Measurements from ENCODE around the gene UQCRHL. TPM values are rescaled to one million over a fixed set of nuclear protein-coding genes. Genes with fewer than 3 reads are reported as not detected.
"Not testable (repeated sequence)": the region's sequence is repeated elsewhere in the genome, so short reads cannot be mapped to it uniquely, and the experiment has no call there.

Gene UQCRHL
- 2.1 and 4.6 TPM in 2 replicates for total RNA-seq (2014; rRNA removed; shearing (Covaris generic))

DNA sequence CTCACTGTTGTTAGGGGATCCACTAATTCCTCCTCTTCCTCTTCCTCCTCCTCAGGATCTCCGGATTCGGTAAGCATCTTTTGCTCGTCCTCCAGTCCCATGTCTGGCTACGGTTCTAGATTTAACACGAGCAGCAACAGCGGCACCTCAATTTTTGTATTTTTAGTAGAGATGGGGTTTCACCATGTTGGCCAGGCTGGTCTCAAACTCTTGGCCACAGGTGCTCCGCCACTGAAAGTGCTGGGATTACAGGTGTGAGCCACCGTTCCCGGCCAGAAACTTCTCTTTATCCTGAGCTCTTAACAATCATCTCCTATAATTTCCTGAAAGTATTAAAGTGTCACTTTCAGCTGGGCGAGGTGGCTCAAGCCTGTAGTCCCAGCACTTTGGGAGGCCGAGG, at the start of gene UQCRHL:
TSS of gene UQCRHL (minus strand) at position 101 of the 400 bp plus-strand sequence. CDS start at position 101, 0 bp downstream.
- DNase-seq (ENCODE audit: low read depth in 1 of 2, low spot score in 2 of 2), result not testable (repeated sequence)

GRCh38 chr1:15856888-15857287, 49.4 kb upstream of the UQCRHL start:
- no peaks in the 10 kb centered on the region for H3K27me3 ChIP-seq (replicated peaks)
- no peak for DNase-seq (ENCODE audit: low read depth in 1 of 2, low spot score in 2 of 2)
- H3K27ac ChIP-seq, result no peak overlapping the region
- H3K4me1 ChIP-seq (replicated peaks), result peaks cover 3% of the 10 kb centered on the region
- H3K36me3 ChIP-seq, result no peaks in the 10 kb centered on the region
- no peaks in the 10 kb centered on the region for H3K9me3 ChIP-seq (replicated peaks)
- H3K4me3 ChIP-seq, result no peak overlapping the region

More for the DNA sequence above, at the start of gene UQCRHL:
- H3K4me3 ChIP-seq; H3K36me3 ChIP-seq; H3K27ac ChIP-seq; H3K27me3 ChIP-seq (replicated peaks); H3K9me3 ChIP-seq (replicated peaks): not testable (repeated sequence)
- H3K4me1 ChIP-seq (replicated peaks), result peaks cover 16% of the 10 kb centered on the region

DNA sequence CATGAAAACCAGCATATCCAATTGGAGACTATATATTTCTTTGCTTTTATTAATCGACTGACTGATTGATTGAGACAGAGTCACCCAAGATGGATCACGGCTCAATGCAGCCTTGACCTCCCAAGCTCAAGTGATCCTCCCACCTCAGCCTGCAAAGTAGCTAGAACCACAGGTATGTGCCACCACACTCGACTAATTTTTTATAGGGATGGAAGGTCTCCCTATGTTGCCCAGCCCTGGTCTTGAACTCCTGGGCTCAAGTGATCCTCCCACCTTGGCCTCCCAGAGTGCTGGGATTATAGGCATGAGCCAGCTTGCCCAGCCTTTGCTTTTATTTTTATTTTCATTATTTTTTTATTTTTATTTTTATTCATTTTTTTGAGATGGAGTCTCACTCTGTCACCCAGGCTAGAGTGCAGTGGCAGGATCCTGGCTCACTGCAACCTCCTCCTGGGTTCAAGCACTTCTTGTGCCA, 45.4 kb upstream of the UQCRHL start:
- no peaks in the 10 kb centered on the region for H3K9me3 ChIP-seq (replicated peaks)
- no peak overlapping the region for H3K4me3 ChIP-seq
- peaks cover 8% of the 10 kb centered on the region for H3K36me3 ChIP-seq
- no peak overlapping the region for H3K27ac ChIP-seq
- H3K4me1 ChIP-seq (replicated peaks), result peaks cover 23% of the 10 kb centered on the region
- H3K27me3 ChIP-seq (replicated peaks), result no peaks in the 10 kb centered on the region
- no peak for DNase-seq (ENCODE audit: low read depth in 1 of 2, low spot score in 2 of 2)

- H3K36me3 ChIP-seq, result peaks cover 10% of the 10 kb centered on the region
- no peaks in the 10 kb centered on the region for H3K27me3 ChIP-seq (replicated peaks)
- DNase-seq (ENCODE audit: low read depth in 1 of 2, low spot score in 2 of 2), result no peak
- H3K27ac ChIP-seq, result no peak overlapping the region
- H3K9me3 ChIP-seq (replicated peaks), result no peaks in the 10 kb centered on the region
- no peak overlapping the region for H3K4me3 ChIP-seq
- peaks cover 24% of the 10 kb centered on the region for H3K4me1 ChIP-seq (replicated peaks)
Observed at GRCh38 chr1:15852036-15852827, 44.8 kb upstream of the UQCRHL start.

- peaks cover 10% of the 10 kb centered on the region for H3K36me3 ChIP-seq
- peak in 1 of 2 experiments; percentile 22 for DNase-seq (ENCODE audit: low read depth in 1 of 2, low spot score in 2 of 2)
- peaks cover 31% of the 10 kb centered on the region for H3K4me1 ChIP-seq (replicated peaks)
- no peak overlapping the region for H3K4me3 ChIP-seq
- H3K27ac ChIP-seq, result no peak overlapping the region
- H3K27me3 ChIP-seq (replicated peaks), result no peaks in the 10 kb centered on the region
- H3K9me3 ChIP-seq (replicated peaks), result no peaks in the 10 kb centered on the region
Observed at GRCh38 chr1:15851210-15852035, 44.0 kb upstream of the UQCRHL start.

DNA sequence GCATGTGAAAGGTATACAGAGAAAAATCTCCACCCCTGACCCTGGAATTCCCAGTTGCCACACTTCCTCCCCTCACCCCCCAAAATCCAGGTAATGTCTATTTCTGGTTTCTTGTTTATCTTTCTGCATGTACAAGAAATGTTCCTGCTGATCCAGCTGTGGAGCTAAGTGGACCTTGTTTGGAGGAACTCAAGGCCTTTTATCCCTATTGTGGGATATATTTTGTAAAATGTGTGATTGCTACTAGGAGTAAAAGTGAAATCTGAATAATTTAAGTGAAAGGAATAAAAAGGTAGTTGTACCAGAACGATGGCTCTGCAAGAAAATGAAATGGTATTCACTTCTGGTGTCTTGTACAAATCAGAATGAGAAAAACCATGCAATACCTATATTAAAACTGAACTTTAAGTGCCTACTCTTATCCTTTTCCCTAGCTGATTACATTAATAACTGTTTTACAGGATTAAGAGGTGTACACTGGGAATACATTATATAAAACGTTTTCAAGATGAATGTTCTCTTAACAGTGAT, 43.1 kb upstream of the UQCRHL start:
- Histone ChIP-seq H3K27ac (no peak overlapping the region; the same call in 1 of the 2 replicates), H3K36me3 (peaks cover 10% of the 10 kb centered on the region), H3K27me3 (replicated peaks) (no peaks in the 10 kb centered on the region), H3K9me3 (replicated peaks) (no peaks in the 10 kb centered on the region), H3K4me3 (no peak overlapping the region), H3K4me1 (replicated peaks) (peaks cover 31% of the 10 kb centered on the region)
- DNase-seq (ENCODE audit: low read depth in 1 of 2, low spot score in 2 of 2), result peak in 1 of 2 experiments; percentile 19

GRCh38 chr1:15849775-15850324, 42.4 kb upstream of the UQCRHL start:
- Histone ChIP-seq H3K27me3 (replicated peaks) (no peaks in the 10 kb centered on the region), H3K9me3 (replicated peaks) (no peaks in the 10 kb centered on the region), H3K27ac (peak overlapping the region; percentile 78), H3K4me3 (peak overlapping the region; percentile 99), H3K36me3 (peaks cover 10% of the 10 kb centered on the region), H3K4me1 (replicated peaks) (peaks cover 31% of the 10 kb centered on the region)
- peak; percentile 70 for DNase-seq (ENCODE audit: low read depth in 1 of 2, low spot score in 2 of 2)

DNA sequence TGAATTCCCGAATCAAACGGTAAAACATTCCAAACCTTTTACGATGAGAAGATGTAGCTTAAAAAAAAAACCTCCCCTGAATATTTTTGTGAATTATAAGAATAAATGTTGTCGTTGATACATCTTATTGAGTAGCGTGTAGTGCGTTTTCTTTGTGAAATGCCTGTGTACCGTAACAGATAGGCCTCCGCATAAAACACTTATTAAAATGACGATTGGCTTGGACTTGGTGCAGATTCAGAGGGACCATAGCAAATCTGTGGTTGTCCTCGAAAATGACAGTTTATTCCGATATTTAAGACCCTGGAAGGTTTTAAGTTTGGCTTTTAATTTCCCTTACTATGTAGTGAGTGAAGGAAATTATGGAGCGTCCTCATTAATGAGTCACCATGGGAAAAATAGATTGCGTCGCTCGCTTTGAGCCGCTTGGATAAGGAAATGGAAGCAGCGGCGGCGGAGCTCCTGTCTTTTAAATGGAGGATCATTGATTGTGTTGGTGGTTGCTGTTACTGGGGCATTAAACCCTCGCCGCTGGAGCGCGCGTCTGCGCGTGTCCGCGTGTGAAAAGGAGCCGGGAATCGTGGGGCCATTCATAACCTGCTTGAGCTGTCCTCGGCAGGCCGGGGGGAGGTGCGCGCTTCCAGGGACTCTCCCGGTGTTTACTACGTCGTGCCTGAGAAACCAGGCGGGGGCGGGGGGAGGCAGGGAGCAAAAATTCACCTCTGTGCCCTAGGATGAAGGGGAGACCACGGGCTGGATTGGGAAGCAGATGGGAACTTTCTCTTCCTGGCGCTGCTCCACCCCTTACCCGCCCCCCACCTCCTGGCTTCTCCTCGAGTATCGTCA, 41.7 kb upstream of the UQCRHL start:
- H3K27me3 ChIP-seq (replicated peaks), result no peaks in the 10 kb centered on the region
- peaks cover 10% of the 10 kb centered on the region for H3K36me3 ChIP-seq
- H3K4me1 ChIP-seq (replicated peaks), result peaks cover 31% of the 10 kb centered on the region
- H3K4me3 ChIP-seq, result peak overlapping the region; percentile 99
- H3K27ac ChIP-seq, result peak overlapping the region; percentile 78
- no peaks in the 10 kb centered on the region for H3K9me3 ChIP-seq (replicated peaks)
- peak; percentile 86 for DNase-seq (ENCODE audit: low read depth in 1 of 2, low spot score in 2 of 2)

DNA sequence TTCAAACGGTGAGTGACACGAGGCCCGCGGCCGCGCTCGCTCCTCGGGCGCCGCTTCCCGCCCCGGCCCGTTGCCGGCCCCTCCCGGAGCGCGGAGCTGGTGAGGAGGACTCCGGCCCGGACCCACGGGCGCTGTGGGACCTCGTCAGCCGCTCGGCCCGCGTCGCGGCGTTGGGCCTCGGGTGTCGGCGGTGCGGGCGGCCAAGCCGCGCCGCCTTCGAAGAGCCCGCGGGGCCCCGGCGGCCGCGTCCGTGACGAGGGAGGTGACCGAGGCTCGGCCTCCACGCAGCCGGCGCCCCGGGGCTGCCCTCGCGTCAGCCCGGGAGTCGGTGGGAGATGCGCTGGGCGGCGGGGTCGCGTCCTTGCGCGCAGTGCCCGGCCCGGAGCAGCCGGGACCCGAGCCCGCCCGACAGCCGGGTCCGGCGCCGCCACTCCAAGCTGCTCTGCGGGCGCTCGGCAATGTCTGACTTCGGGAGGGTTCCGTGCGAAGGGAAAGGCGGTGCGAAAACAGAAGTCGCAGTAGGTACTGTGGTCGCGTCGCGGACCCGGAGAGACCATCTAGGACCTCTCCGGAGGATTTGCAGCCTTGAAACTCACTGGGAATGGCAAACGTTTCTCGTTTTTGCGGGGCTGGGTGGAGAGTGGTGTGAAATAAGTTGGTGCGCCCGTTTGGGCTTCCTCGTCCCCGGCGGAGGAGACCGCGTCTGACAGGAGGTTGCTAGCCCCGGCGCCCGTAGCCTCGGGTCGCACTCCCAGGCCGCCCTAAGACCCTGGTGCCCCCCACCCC, 40.9 kb upstream of the UQCRHL start:
- no peaks in the 10 kb centered on the region for H3K9me3 ChIP-seq (replicated peaks)
- H3K4me3 ChIP-seq, result peak overlapping the region; percentile 99
- peak overlapping the region; percentile 78 for H3K27ac ChIP-seq
- H3K4me1 ChIP-seq (replicated peaks), result peaks cover 31% of the 10 kb centered on the region
- H3K36me3 ChIP-seq, result peaks cover 10% of the 10 kb centered on the region
- no peaks in the 10 kb centered on the region for H3K27me3 ChIP-seq (replicated peaks)
- peak in 1 of 2 experiments; percentile 58 for DNase-seq (ENCODE audit: low read depth in 1 of 2, low spot score in 2 of 2)

DNA sequence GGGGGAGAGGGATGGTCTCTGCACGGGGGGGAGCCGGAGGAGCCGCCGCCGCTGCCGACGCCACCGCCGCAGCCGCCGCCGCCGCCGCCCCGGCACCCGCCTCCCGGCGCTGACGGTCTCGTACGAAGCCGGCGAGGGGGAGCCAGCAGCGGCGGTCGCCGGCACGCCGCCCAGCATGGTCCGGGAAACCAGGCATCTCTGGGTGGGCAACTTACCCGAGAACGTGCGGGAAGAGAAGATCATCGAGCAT, 40.4 kb upstream of the UQCRHL start:
- peaks cover 10% of the 10 kb centered on the region for H3K36me3 ChIP-seq

GRCh38 chr1:15847100-15847892, 39.8 kb upstream of the UQCRHL start, which contains the start of gene SPEN:
Gene SPEN (plus strand): TSS chr1:15847707. CDS start chr1:15848068, 361 bp downstream.
- H3K4me1 ChIP-seq (replicated peaks), result peaks cover 31% of the 10 kb centered on the region

More for the DNA sequence above, 40.4 kb upstream of the UQCRHL start:
- Histone ChIP-seq H3K27ac (peak overlapping the region; percentile 78), H3K4me3 (peak overlapping the region; percentile 99), H3K27me3 (replicated peaks) (no peaks in the 10 kb centered on the region), H3K9me3 (replicated peaks) (no peaks in the 10 kb centered on the region), H3K4me1 (replicated peaks) (peaks cover 31% of the 10 kb centered on the region)
- DNase-seq (ENCODE audit: low read depth in 1 of 2, low spot score in 2 of 2), result no peak

GRCh38 chr1:15846056-15846455, 38.6 kb upstream of the UQCRHL start:
- DNase-seq (ENCODE audit: low read depth in 1 of 2, low spot score in 2 of 2), result not testable (repeated sequence)

More at GRCh38 chr1:15847100-15847892, 39.8 kb upstream of the UQCRHL start, which contains the start of gene SPEN:
- Histone ChIP-seq H3K36me3 (peaks cover 10% of the 10 kb centered on the region), H3K9me3 (replicated peaks) (no peaks in the 10 kb centered on the region), H3K27me3 (replicated peaks) (no peaks in the 10 kb centered on the region), H3K4me3 (peak within 1 kb of the TSS; percentile 99), H3K27ac (peak within 1 kb of the TSS; percentile 78)
- peak; percentile 98 to 99 for DNase-seq (ENCODE audit: low read depth in 1 of 2, low spot score in 2 of 2)

More at GRCh38 chr1:15846056-15846455, 38.6 kb upstream of the UQCRHL start:
- not testable (repeated sequence) for H3K9me3 ChIP-seq (replicated peaks); H3K27ac ChIP-seq; H3K4me3 ChIP-seq; H3K27me3 ChIP-seq (replicated peaks)
- Histone ChIP-seq H3K4me1 (replicated peaks) (peaks cover 20% of the 10 kb centered on the region), H3K36me3 (peaks cover 10% of the 10 kb centered on the region)

Data from SJSA1 (cell line).